Effector memory CD4-positive, alpha-beta T cell (primary cell): Measurements from ENCODE around the gene PRKCZ.
"Not testable (repeated sequence)": the region's sequence is repeated elsewhere in the genome, so short reads cannot be mapped to it uniquely, and the experiment has no call there.

ENCODE experiments used
- DNase-seq, 3 donors: peaks; one replicate each; pipeline ENCODE4 v3.0.0-alpha.2; 2020
- H3K27ac ChIP-seq: 2 replicates; pipeline ENCODE4 v1.7.0; 2013; ENCODE audit warnings: mild to moderate bottlenecking, low read length, moderate library complexity; ENCODE audit not compliant: insufficient read depth, poor library complexity, severe bottlenecking
- H3K27me3 ChIP-seq: replicated peaks from 2 replicates; pipeline ENCODE4 v1.7.0; 2013; ENCODE audit warnings: mild to moderate bottlenecking, low read length; ENCODE audit not compliant: insufficient read depth, control insufficient read depth, poor library complexity, severe bottlenecking
- H3K36me3 ChIP-seq: 2 replicates; pipeline ENCODE4 v1.7.0; 2013; ENCODE audit warnings: mild to moderate bottlenecking, low read length, moderate library complexity; ENCODE audit not compliant: control insufficient read depth, insufficient read depth
- H3K4me1 ChIP-seq: 2 replicates; pipeline ENCODE4 v1.7.0; 2013; ENCODE audit warnings: low read length, mild to moderate bottlenecking; ENCODE audit not compliant: control insufficient read depth, insufficient read depth, poor library complexity, severe bottlenecking
- H3K4me3 ChIP-seq: 2 replicates; pipeline ENCODE4 v1.7.0; 2013; ENCODE audit warnings: low read length, low read depth, mild to moderate bottlenecking; ENCODE audit not compliant: insufficient read depth, poor library complexity, severe bottlenecking
- H3K9me3 ChIP-seq: 2 replicates; pipeline ENCODE4 v1.7.0; 2013; ENCODE audit warnings: mild to moderate bottlenecking, low read length, moderate library complexity; ENCODE audit not compliant: control insufficient read depth

The PRKCZ gene

DNA sequence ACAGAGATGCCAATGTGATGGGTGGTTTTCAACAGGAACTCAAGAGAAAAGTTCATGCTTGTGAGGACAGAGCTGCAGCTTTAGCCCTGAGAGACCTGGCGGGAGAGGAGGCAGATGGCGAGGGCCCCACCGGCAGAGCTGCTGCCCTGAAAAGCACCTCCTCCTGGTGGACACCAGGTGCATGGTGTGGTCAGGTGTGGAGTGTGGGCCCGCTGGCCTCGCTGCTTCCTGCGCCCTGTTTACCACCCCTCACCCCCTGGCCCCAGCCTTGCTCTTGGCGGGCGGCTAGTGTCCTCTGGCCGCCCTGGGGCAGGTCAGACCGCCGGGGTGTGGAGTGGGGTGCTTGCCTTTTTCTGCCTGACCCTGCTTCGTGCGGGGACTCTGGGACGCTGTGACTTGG lies 42.8 kb downstream of the PRKCZ start:
- H3K36me3 ChIP-seq = peaks cover 9% of the 10 kb centered on the region
- H3K27me3 ChIP-seq = no peaks in the 10 kb centered on the region
- no peaks in the 10 kb centered on the region for H3K4me1 ChIP-seq
- no peaks in the 10 kb centered on the region for H3K9me3 ChIP-seq
- no peak overlapping the region for H3K27ac ChIP-seq
- DNase-seq = no peak
- H3K4me3 ChIP-seq = no peak overlapping the region

DNA sequence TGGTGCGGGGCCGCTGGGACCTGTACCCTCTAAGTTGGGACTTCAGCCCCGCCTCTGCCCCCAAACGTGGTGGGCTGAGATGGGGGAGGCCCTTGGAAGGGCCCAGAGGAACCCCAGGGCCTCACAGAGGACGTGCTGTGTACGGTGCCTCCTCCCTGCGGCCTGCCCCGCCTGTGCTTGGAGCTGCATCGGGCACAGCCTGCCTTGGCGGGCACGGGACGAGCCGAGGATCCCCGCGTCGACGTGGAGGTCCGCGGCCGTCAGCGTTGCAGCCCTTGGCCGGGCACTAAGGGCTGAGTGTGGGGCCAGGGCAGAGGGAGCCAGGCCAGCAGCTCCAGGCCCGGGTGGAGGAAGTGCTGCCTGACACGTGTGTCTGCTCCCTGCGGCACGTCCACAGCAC lies 43.4 kb downstream of the PRKCZ start:
- Histone ChIP-seq H3K36me3 (peaks cover 9% of the 10 kb centered on the region), H3K27me3 (no peaks in the 10 kb centered on the region), H3K27ac (no peak overlapping the region), H3K4me1 (no peaks in the 10 kb centered on the region), H3K4me3 (no peak overlapping the region), H3K9me3 (no peaks in the 10 kb centered on the region)
- no peak for DNase-seq

- H3K9me3 ChIP-seq, H3K27me3 ChIP-seq, H3K4me3 ChIP-seq, H3K36me3 ChIP-seq, H3K4me1 ChIP-seq, DNase-seq, H3K27ac ChIP-seq: not testable (repeated sequence)
Observed at GRCh38 chr1:2094269-2095158, 44.3 kb downstream of the PRKCZ start.

DNA sequence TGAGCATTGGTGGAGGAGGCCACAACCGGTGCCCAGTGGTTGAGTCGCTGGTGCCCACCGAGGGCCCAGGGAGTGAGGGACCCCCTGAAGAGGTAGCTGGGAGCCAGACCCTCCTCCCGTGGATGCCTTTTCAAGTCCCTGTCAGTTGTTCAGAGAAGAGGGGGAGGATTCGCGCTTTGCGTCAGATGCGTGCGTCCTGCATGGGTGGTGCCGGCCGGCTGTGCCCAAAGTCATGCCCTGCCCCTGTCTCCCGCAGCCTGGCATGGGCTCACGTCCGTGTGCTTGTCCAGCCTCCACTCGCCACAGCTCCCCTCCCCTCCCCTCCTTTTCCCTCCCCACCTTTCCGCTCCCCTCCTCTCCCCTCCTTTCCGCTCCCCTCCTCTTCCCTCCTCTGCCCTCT lies 45.2 kb downstream of the PRKCZ start:
- H3K36me3 ChIP-seq = peaks cover 5% of the 10 kb centered on the region
- H3K4me3 ChIP-seq = no peak overlapping the region
- H3K9me3 ChIP-seq = no peaks in the 10 kb centered on the region
- no peaks in the 10 kb centered on the region for H3K27me3 ChIP-seq
- DNase-seq = no peak
- no peaks in the 10 kb centered on the region for H3K4me1 ChIP-seq
- no peak overlapping the region for H3K27ac ChIP-seq

DNA sequence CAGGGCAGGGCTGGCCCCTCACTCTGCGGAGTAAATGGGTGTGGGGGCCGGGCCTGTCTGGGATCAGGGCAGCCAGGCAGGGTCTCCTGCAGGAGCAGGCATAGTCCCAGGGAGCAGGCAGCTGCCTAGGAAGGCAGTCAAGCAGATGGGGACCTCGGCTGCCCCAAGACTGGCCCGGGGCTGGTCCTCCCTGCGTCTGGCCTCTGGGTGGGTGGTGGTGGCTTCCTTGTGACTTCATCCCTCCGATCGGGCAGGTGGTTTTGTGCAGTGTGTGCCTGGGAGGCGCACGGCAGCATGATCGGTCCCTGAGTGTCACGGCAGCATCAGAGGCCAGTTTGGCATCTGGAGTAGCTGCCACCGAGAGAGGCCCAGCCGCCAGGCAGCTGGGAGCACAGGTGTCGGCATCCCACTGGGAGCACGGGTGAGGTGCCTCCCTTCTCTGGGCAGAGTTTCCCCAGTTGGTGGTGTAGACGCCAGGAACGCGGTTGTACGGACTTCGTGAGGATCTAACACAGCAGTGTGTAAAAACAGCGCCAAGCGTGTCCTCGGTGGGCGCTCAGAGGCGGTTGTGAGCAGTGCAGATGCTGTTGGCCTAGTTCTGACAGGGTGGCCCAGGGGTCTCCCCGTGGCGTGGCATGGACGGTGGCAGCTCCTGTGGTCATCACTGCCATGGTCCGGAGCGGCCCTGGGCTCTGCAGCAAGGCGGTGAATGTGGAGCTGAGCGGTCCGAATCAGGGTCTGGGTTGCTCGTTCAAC lies 45.9 kb downstream of the PRKCZ start:
- no peaks in the 10 kb centered on the region for H3K4me1 ChIP-seq
- H3K27ac ChIP-seq = no peak overlapping the region
- no peak for DNase-seq
- no peaks in the 10 kb centered on the region for H3K9me3 ChIP-seq
- no peak overlapping the region for H3K4me3 ChIP-seq
- H3K36me3 ChIP-seq = peaks cover 5% of the 10 kb centered on the region
- H3K27me3 ChIP-seq = no peaks in the 10 kb centered on the region

- DNase-seq = no peak
- Histone ChIP-seq H3K4me1 (no peaks in the 10 kb centered on the region), H3K36me3 (peaks cover 5% of the 10 kb centered on the region), H3K4me3 (no peak overlapping the region), H3K9me3 (no peaks in the 10 kb centered on the region), H3K27me3 (no peaks in the 10 kb centered on the region), H3K27ac (no peak overlapping the region)
Observed at GRCh38 chr1:2097386-2098300, 47.4 kb downstream of the PRKCZ start.

DNA sequence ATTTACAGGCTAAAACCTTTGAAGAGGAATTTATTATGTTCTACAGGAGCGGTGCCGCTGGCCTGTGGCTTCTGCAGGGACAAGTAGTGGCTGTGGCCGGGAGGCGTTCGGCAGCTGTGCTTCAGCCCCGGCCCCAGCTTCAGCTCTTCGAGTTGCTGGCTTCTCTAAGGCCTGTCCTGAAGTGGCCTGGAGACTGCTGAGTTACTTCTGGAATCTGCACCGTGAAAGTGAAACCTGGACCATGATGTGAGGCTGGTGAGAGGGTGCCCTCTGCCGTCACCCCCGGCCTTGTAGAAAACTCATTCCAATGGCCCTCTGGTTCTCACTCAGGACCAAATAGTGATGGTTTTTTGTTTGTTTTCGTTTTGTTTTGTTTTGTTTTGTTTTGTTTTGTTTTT lies 48.1 kb downstream of the PRKCZ start:
- no peak overlapping the region for H3K27ac ChIP-seq
- H3K27me3 ChIP-seq = no peaks in the 10 kb centered on the region
- H3K4me1 ChIP-seq = no peaks in the 10 kb centered on the region
- DNase-seq = no peak
- H3K4me3 ChIP-seq = no peak overlapping the region
- H3K9me3 ChIP-seq = no peaks in the 10 kb centered on the region
- peaks cover 5% of the 10 kb centered on the region for H3K36me3 ChIP-seq

GRCh38 chr1:2098839-2099785 lies 48.9 kb downstream of the PRKCZ start:
- H3K27ac ChIP-seq = no peak overlapping the region
- no peak for DNase-seq
- H3K36me3 ChIP-seq = peaks cover 5% of the 10 kb centered on the region
- no peak overlapping the region for H3K4me3 ChIP-seq
- no peaks in the 10 kb centered on the region for H3K9me3 ChIP-seq
- H3K4me1 ChIP-seq = no peaks in the 10 kb centered on the region
- no peaks in the 10 kb centered on the region for H3K27me3 ChIP-seq
